Daoy (cell line): ENCODE results near the gene NAP1L1. TPM values are rescaled to one million over a fixed set of nuclear protein-coding genes. Genes with fewer than 3 reads are reported as not detected.
"Not testable (repeated sequence)": the region's sequence is repeated elsewhere in the genome, so short reads cannot be mapped to it uniquely, and the experiment has no call there.

Source experiments
- DNase-seq: peaks from one replicate; pipeline ENCODE4 v3.0.0-alpha.2; 2015; ENCODE audit warnings: low read depth
- total RNA-seq: library from RNA; depleted of rRNA; stranded (reverse); fragments of >200 nt; shearing (Covaris generic); gene quantifications from 2 replicates; pipeline ENCODE4 v1.2.3, GENCODE V29; 2014; rRNA removed

The NAP1L1 gene
- total RNA-seq, 1 experiment from 2014 or later, result 324 TPM

GRCh38 chr12:75990189-75990912, 94.1 kb downstream of the NAP1L1 start:
- DNase-seq, result no peak

- not testable (repeated sequence) for DNase-seq
Observed at GRCh38 chr12:75987709-75988108, 96.8 kb downstream of the NAP1L1 start.

Other genes with a start within 250 kb of the NAP1L1 start
- 58.8 and 69.3 TPM in 2 replicates for gene PHLDA1, start 52.9 kb downstream of the NAP1L1 start, total RNA-seq